ENCODE data around the gene MBD5. TPM values are rescaled to one million over a fixed set of nuclear protein-coding genes. Genes with fewer than 3 reads are reported as not detected.
"Not testable (repeated sequence)": the region's sequence is repeated elsewhere in the genome, so short reads cannot be mapped to it uniquely, and the experiment has no call there.

MBD5 gene
- polyA plus RNA-seq, 1 donor (not counting 4 experiments of a cell fraction or from before 2014, with no cell fraction given) = 20.1 TPM

- H3K4me1 ChIP-seq (ENCODE audit: control insufficient read depth, extremely low read depth, insufficient read depth, low read length) = no peaks in the 10 kb centered on the region
- no peak overlapping the region for H3K4me3 ChIP-seq (ENCODE audit: control insufficient read depth in 2 of 3, extremely low read depth in 1 of 3, insufficient read depth in 2 of 3, low read depth in 1 of 3, low read length in 3 of 3)
- H3K9me1 ChIP-seq (ENCODE audit: control insufficient read depth, extremely low read depth, insufficient read depth, low read length) = no peaks in the 10 kb centered on the region
- no peaks in the 10 kb centered on the region for H3K27me3 ChIP-seq (ENCODE audit: control insufficient read depth, extremely low read depth, insufficient read depth, low read length)
- no peak overlapping the region for H2AFZ ChIP-seq (ENCODE audit: control insufficient read depth, low read length)
- H3K9ac ChIP-seq (ENCODE audit: control insufficient read depth, extremely low read depth, insufficient read depth, low read length) = no peak overlapping the region
- peaks cover 0 to 3% of the 10 kb centered on the region in 2 experiments for H3K36me3 ChIP-seq (ENCODE audit: control insufficient read depth in 2 of 2, extremely low read depth in 1 of 2, insufficient read depth in 2 of 2, low read length in 2 of 2)
- FAIRE-seq (no peak), DNase-seq (ENCODE audit: low read depth, low spot score) (no peak)
- H4K20me1 ChIP-seq (ENCODE audit: control insufficient read depth, extremely low read depth, insufficient read depth, low read length) = no peaks in the 10 kb centered on the region
- H3K79me2 ChIP-seq (ENCODE audit: control insufficient read depth, insufficient read depth, low read length) = peaks cover 59% of the 10 kb centered on the region
- H3K4me2 ChIP-seq (ENCODE audit: control insufficient read depth, extremely low read depth, insufficient read depth, low read depth, low read length) = no peak overlapping the region
- TF ChIP-seq EZH2 (IDR thresholded peaks at IDR 0.05; ENCODE audit: low read length) = no peak
- TF ChIP-seq CTCF (optimal IDR thresholded peaks at IDR 0.05 in 1 of 3, IDR thresholded peaks at IDR 0.05 in 1 of 3, conservative IDR thresholded peaks at IDR 0.05 in 1 of 3; ENCODE audit: extremely low read depth in 1 of 3, insufficient read depth in 2 of 3, low read length in 3 of 3) = no peak
- dilution Hi-C loops (cut with MboI; ENCODE audit: extremely low pct_ligation_motif_present, low sequenced_read_pairs) = no loop called here
- no peaks in the 10 kb centered on the region for H3K9me3 ChIP-seq (ENCODE audit: control insufficient read depth, low read depth, low read length)
- H3K27ac ChIP-seq (ENCODE audit: control insufficient read depth, insufficient read depth, low read length) = no peak overlapping the region
These were observed 20.8 kb upstream of the MBD5 start for GRCh38 chr2:148000095-148000494.

GRCh38 chr2:148002420-148002819 lies 18.5 kb upstream of the MBD5 start:
- H3K36me3 ChIP-seq (ENCODE audit: control insufficient read depth in 2 of 2, extremely low read depth in 1 of 2, insufficient read depth in 2 of 2, low read length in 2 of 2); H2AFZ ChIP-seq (ENCODE audit: control insufficient read depth, low read length); H3K9ac ChIP-seq (ENCODE audit: control insufficient read depth, extremely low read depth, insufficient read depth, low read length); H3K4me1 ChIP-seq (ENCODE audit: control insufficient read depth, extremely low read depth, insufficient read depth, low read length); FAIRE-seq; dilution Hi-C loops (cut with MboI; ENCODE audit: extremely low pct_ligation_motif_present, low sequenced_read_pairs); H3K27ac ChIP-seq (ENCODE audit: control insufficient read depth, insufficient read depth, low read length); H3K4me2 ChIP-seq (ENCODE audit: control insufficient read depth, extremely low read depth, insufficient read depth, low read depth, low read length); H3K27me3 ChIP-seq (ENCODE audit: control insufficient read depth, extremely low read depth, insufficient read depth, low read length); H3K4me3 ChIP-seq (ENCODE audit: control insufficient read depth in 2 of 3, extremely low read depth in 1 of 3, insufficient read depth in 2 of 3, low read depth in 1 of 3, low read length in 3 of 3); H3K9me3 ChIP-seq (ENCODE audit: control insufficient read depth, low read depth, low read length); H3K9me1 ChIP-seq (ENCODE audit: control insufficient read depth, extremely low read depth, insufficient read depth, low read length); H4K20me1 ChIP-seq (ENCODE audit: control insufficient read depth, extremely low read depth, insufficient read depth, low read length); DNase-seq (ENCODE audit: low read depth, low spot score): not testable (repeated sequence)
- peaks cover 70% of the 10 kb centered on the region for H3K79me2 ChIP-seq (ENCODE audit: control insufficient read depth, insufficient read depth, low read length)
